Stimulated activated CD8-positive, alpha-beta memory T cell treated with anti-CD3 and anti-CD28 coated beads, Interleukin-7, amount 100 ng/mL, for 24 hours (primary cell): ENCODE results near the gene SETD4.
"Not testable (repeated sequence)": the region's sequence is repeated elsewhere in the genome, so short reads cannot be mapped to it uniquely, and the experiment has no call there.

Experiments
- DNase-seq: peaks from one replicate; pipeline ENCODE4 v3.0.0-alpha.2; 2020; ENCODE audit warnings: low read depth

SETD4 gene

GRCh38 chr21:36060159-36060921 is at the start of gene SETD4:
SETD4 (minus strand) TSS chr21:36060526; CDS start chr21:36058888, 1,638 bp downstream.
- peak; percentile 91 for DNase-seq

DNA sequence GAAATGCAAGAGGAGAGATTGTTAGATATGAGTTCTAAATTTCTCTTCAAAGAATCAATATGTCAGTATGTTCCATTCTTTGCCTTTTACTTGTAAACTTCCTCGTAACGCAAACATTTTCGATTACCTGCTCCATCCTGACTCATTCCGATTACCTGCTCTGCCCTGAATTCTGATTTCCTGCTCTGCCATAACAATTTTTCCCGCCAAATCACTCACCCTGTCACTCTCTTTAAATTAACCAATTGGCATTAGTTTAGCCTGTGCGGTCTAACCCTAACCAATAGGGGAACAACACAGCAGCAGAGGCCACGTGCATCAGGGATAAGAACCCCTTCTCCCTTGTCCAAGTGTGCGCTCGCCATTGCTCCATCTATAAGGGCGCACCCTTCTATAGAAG is 49.5 kb upstream of the SETD4 start:
- DNase-seq = no peak

DNA sequence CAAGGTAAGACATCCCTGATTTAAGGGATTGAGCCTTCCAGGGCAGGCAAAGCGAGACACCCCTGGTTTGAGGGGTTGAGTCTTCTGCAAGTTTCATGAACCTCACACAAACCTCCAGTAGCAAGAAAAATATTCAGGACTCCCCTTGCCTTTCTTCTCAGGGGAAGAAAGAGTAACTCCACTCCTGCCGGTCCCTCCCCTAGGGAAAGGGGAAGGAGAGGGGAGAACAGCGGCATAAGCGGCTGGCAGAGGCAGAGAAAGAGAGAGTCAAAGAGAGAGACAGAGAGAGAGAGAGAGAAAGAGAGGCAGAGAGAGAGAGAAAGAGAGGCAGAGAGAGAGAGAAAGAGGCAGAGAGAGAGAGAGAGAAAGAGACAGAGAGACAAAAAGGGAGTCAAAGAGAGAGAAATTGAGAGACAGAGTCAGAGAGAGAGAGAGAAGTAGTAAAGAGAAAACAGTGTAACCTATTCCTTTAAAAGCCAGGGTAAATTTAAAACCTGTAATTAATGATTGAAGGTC is 45.1 kb upstream of the SETD4 start:
- no peak for DNase-seq

GRCh38 chr21:36104317-36105300 is 44.3 kb upstream of the SETD4 start:
- DNase-seq = peak; percentile 21

DNA sequence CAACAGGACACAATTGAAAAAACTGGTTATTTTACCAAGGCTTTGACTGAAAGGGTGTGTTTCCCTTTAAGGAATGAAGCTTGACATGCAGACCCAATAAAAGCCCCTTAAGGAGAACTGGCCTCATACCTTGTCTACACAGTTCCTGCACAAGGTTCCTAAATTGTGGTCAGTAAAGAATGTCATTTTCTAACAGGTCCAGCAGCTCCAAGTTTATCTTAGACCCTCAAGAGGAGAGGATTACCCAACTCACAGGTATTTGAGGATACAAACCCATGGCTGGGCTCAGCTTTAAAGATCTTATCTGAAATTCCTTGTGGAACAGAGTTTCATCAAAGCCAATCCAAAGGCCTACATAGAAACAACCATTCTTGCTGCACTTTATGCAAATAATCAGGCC is 43.1 kb upstream of the SETD4 start:
- no peak for DNase-seq

DNA sequence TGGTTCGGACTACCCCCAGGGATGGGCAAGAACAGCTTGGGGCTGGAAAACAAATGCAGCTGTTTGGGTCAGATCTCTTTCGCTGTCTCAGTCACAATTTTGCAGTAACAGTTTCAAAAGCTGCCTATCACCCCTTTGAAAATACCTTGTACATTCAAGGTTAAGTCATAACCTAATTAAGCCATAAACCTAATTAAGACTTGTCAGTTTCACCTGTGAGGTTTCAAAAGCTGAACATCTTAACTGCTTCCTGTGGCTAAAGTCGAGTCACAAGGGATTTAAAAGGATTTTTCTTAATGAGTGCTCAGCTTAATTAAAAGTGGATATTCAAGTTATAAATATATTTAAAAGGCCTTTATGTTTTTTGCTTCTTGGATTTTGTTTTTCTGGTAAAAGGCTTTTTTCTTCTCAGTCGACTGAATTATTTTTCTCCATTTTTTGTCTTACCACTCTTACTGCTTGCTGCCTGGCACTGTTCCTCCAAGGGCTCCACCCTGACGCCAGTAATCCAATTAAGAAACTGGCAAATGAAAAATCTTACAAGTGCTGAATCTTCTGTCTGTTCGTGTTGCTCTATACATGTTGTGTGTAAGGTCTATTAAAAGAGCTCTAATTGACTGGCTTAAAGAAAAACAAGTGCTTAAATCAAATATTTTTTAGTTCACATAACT is 40.8 kb upstream of the SETD4 start:
- no peak for DNase-seq

DNA sequence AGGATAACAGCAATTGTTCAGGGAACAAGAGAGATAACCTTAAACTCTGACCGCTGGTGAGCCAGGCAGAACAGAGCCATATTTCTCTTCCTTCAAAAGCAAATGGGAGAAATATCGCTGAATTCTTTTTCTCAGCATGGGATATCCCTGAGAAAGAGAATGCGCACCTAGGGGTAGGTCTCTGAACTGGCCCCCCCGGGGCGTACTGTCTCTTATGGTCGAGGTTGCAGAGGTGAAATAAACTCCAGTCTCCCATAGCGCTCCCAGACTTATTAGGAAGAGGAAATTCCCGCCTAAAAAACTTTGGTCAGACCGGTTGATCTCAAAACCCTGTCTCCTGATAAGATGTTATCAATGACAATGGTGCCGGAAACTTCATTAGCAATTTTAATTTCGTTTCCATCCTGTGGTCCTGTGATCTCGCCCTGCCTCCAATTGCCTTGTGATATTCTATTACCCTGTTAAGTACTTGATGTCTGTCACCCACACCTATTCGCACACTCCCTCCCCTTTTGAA is 39.4 kb upstream of the SETD4 start:
- not testable (repeated sequence) for DNase-seq

GRCh38 chr21:36099000-36099399 is 38.7 kb upstream of the SETD4 start:
- DNase-seq = no peak

DNA sequence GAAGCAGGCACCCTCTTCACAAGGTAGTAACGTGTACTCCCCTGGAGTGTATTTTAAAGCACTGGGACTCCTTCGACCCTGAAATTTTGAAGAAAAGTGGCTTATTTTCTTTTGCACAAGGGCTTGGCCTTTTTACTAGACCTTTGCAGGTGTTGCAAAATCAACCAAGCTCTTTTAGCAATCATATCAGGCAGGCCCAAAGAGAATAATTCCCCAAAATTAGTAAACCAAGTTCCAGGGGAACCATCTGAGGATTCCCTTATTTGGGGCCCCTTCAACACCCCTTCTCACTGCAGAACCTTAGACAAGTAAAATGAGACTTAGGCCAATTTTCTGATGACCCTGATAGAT is 37.8 kb upstream of the SETD4 start:
- DNase-seq = no peak

DNA sequence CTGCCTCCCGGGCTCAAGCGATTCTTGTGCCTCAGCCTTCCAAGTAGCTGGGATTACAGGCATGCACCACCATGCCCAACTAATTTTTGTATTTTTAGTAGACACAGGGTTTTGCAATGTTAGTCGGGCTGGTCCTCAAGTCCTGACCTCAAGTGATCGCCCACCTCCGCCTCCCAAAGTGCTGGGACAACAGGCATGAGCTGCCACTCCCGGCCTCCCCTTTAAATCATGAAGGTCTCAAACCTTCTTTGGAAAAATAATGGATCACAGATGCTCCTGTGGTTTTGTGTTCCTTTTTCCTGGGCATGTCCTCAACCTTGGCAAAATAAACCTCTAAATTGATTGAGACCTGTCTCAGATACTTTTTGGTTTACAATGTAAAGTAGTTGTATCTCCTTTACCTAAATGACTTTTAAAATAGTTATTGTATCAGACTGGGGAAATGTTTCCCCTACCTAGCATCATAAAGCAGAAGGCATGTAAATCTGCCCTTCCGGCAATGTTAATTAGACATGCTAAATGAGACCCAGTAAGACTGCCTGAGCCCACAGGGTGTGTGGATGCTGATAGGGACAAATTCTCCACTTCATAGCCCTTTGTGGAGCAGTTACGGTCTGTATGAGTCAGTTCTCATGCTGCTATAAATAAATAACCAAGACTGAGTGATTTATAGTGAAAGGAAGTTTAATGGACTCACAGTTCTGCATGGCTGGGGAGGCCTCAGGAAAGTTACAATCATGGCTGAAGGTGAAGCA is 37.3 kb upstream of the SETD4 start:
- no peak for DNase-seq

GRCh38 chr21:36096398-36097290 is 36.3 kb upstream of the SETD4 start:
- no peak for DNase-seq

- no peak for DNase-seq
These were observed 33.2 kb upstream of the SETD4 start for GRCh38 chr21:36093512-36093911.

- DNase-seq = no peak
These were observed 32.4 kb upstream of the SETD4 start for GRCh38 chr21:36092681-36093080.

DNA sequence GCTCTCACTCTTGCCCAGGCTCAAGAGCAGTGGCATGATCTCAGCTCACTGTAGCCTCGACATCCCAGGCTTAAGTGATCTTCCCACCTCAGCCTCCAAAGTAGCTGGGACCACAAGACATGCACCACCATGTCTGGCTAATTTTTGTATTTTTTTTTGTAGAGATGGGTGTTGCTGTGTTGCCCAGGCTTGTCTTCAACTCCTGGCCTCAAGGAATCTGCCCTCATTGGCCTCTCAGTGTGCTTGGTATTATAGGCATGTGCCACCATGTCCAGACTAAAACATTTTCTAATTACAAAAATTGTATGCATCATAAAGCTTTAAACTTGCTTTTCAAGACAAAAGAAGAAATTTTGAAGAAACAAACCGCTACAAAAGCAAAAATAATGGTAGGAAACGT is 29.6 kb upstream of the SETD4 start:
- DNase-seq = no peak

GRCh38 chr21:36087362-36088138 is 27.2 kb upstream of the SETD4 start:
- no peak for DNase-seq

- no peak for DNase-seq
These were observed 21.9 kb upstream of the SETD4 start for GRCh38 chr21:36082237-36082664.

DNA sequence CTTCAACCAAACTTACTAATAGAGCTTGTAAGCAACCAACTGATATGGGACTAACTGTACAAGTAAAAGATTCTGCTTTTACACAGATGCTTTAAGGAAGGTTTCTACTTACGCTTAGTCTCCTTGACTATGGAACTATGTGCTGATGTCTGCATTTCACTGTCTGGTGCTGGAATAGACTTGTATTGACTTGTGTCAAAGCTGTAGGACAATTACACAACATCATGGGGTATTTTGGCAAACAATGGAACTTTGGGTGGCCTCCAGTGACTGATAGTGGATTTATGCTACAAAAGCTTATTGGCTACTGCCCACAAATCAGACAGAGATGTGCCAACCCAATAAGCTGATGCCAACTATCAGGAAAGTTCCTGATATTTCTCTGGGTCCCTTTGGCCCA is 20.1 kb upstream of the SETD4 start:
- no peak for DNase-seq

DNA sequence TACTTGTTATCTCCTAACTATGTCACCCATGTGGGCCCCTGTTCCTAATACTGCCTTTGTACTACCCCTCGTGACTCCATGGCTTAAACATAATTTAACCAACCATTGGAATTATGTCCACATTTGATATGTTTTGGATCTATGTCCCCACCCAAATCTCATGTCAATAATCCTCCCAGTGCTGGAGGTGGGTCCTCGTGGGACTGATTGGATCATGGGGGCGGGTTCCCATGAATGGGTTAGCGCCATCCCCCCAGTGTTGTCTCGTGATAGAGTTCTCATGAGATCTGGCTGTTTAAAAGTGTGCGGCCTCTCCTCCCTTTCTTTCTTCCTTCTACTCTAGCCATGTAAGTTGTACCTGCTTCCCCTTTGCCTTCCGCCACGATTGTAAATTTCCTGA is 19.3 kb upstream of the SETD4 start:
- DNase-seq = no peak

- no peak for DNase-seq
These were observed 18.8 kb upstream of the SETD4 start for GRCh38 chr21:36079010-36079649.
